ENCODE data around the gene ABCC11. TPM values are rescaled to one million over a fixed set of nuclear protein-coding genes. Genes with fewer than 3 reads are reported as not detected.
"Not testable (repeated sequence)": the region's sequence is repeated elsewhere in the genome, so short reads cannot be mapped to it uniquely, and the experiment has no call there.

The ABCC11 gene
- total RNA-seq, 1 donor from 2014 or later: 0.72 TPM

DNA sequence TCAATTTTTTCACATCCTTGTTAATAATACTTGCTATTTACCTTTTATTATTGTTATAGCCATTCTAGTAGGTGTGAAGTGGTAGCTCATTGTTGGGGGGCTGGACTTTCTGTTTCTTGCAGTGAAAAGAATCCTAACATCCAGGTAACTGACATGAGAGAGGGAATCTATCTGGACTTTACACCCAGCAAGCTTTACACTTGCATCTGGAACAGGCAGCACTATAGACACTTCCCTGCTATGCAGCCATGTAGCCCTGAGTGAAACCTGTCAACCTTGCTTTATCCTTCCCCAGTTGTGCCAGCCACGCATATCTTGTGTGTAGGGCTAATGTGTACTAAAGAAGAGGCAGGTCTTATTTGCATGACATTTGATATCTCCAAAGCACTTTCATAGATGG is 74.7 kb downstream of the ABCC11 start:
- Mint-ChIP-seq H3K27me3 (ENCODE audit: unreplicated experiment) (no peaks in the 10 kb centered on the region), H3K4me1 (ENCODE audit: unreplicated experiment) (peaks cover 12% of the 10 kb centered on the region), H3K4me3 (ENCODE audit: unreplicated experiment) (no peak overlapping the region), H3K9me3 (ENCODE audit: unreplicated experiment) (no peaks in the 10 kb centered on the region), H3K27ac (ENCODE audit: unreplicated experiment) (no peak overlapping the region), H3K36me3 (ENCODE audit: low read depth, unreplicated experiment) (no peaks in the 10 kb centered on the region)
- no peak for DNase-seq (ENCODE audit: low spot score)
- TF ChIP-seq, protein P1, sequence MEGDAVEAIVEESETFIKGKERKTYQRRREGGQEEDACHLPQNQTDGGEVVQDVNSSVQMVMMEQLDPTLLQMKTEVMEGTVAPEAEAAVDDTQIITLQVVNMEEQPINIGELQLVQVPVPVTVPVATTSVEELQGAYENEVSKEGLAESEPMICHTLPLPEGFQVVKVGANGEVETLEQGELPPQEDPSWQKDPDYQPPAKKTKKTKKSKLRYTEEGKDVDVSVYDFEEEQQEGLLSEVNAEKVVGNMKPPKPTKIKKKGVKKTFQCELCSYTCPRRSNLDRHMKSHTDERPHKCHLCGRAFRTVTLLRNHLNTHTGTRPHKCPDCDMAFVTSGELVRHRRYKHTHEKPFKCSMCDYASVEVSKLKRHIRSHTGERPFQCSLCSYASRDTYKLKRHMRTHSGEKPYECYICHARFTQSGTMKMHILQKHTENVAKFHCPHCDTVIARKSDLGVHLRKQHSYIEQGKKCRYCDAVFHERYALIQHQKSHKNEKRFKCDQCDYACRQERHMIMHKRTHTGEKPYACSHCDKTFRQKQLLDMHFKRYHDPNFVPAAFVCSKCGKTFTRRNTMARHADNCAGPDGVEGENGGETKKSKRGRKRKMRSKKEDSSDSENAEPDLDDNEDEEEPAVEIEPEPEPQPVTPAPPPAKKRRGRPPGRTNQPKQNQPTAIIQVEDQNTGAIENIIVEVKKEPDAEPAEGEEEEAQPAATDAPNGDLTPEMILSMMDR (IDR thresholded peaks at IDR 0.05; ENCODE audit: unreplicated experiment): no peak

DNA sequence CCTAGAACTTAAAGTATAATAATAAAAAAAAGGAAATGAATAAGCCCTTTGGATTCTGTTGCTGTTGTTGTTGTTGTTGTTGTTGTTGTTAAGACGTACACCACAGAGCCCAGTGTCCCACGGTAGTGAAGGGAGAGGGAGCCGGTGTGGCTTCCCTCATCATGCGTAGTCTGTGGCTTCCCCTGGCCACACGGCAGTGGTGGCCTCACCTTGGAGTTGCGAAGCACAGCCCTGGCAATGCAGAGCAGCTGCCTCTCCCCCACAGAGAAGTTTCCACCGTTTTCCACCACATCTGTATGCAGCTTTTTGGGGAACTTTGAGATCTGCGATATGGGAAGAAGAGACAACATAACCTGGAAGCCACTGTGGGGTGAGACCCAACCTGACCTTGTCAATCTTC is 77.4 kb downstream of the ABCC11 start:
- DNase-seq (ENCODE audit: low spot score): no peak
- no peak overlapping the region for H3K27ac Mint-ChIP-seq (ENCODE audit: unreplicated experiment)
- TF ChIP-seq, protein P1 (IDR thresholded peaks at IDR 0.05; ENCODE audit: unreplicated experiment): no peak
- no peak overlapping the region for H3K4me3 Mint-ChIP-seq (ENCODE audit: unreplicated experiment)
- H3K9me3 Mint-ChIP-seq (ENCODE audit: unreplicated experiment): no peaks in the 10 kb centered on the region
- H3K27me3 Mint-ChIP-seq (ENCODE audit: unreplicated experiment): peaks cover 6% of the 10 kb centered on the region
- no peaks in the 10 kb centered on the region for H3K36me3 Mint-ChIP-seq (ENCODE audit: low read depth, unreplicated experiment)
- peaks cover 12% of the 10 kb centered on the region for H3K4me1 Mint-ChIP-seq (ENCODE audit: unreplicated experiment)

DNA sequence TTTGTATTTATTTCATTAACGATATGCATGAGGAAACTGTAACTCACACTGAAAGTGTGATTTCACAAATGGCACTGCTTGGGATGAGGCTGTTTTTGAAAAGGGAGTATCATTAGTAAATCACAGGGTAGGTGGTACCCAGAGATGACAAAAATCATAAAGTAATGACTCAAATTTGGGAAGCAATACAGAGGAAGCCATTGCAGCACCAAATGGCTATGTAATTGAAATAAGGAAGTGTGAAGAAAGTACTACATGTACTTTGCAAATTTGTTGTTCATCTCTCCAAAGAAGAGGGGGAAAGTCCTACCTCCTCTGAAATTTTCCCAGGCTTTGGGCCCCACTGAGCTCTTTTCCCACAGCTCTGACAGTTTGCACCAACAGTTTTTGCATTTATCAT is 79.3 kb downstream of the ABCC11 start:
- Mint-ChIP-seq H3K27ac (ENCODE audit: unreplicated experiment) (no peak overlapping the region), H3K27me3 (ENCODE audit: unreplicated experiment) (peaks cover 6% of the 10 kb centered on the region), H3K9me3 (ENCODE audit: unreplicated experiment) (no peaks in the 10 kb centered on the region), H3K36me3 (ENCODE audit: low read depth, unreplicated experiment) (no peaks in the 10 kb centered on the region), H3K4me3 (ENCODE audit: unreplicated experiment) (no peak overlapping the region), H3K4me1 (ENCODE audit: unreplicated experiment) (peaks cover 15% of the 10 kb centered on the region)
- no peak for DNase-seq (ENCODE audit: low spot score)
- TF ChIP-seq, protein P1 (IDR thresholded peaks at IDR 0.05; ENCODE audit: unreplicated experiment): no peak

DNA sequence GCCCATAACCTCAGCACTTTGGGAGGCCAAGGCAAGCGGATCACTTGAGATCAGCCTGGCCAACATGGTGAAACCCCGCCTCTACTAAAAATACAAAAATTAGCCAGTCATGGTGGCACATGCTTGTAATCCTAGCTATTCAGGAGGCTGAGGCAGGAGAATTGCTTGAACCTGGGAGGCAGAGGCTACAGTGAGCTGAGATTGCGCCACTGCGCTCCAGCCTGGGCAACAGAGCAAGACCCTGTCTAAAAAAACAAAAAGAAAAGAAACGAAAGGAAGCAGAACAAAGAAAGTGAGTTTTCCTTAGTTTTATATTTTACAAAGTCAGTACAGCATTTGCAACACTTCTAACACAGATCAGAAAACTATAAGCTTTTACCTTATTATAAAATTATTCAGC is 80.7 kb downstream of the ABCC11 start:
- H3K4me3 Mint-ChIP-seq (ENCODE audit: unreplicated experiment); H3K36me3 Mint-ChIP-seq (ENCODE audit: low read depth, unreplicated experiment); H3K9me3 Mint-ChIP-seq (ENCODE audit: unreplicated experiment); H3K27me3 Mint-ChIP-seq (ENCODE audit: unreplicated experiment); H3K27ac Mint-ChIP-seq (ENCODE audit: unreplicated experiment); DNase-seq (ENCODE audit: low spot score): not testable (repeated sequence)
- peaks cover 22% of the 10 kb centered on the region for H3K4me1 Mint-ChIP-seq (ENCODE audit: unreplicated experiment)

DNA sequence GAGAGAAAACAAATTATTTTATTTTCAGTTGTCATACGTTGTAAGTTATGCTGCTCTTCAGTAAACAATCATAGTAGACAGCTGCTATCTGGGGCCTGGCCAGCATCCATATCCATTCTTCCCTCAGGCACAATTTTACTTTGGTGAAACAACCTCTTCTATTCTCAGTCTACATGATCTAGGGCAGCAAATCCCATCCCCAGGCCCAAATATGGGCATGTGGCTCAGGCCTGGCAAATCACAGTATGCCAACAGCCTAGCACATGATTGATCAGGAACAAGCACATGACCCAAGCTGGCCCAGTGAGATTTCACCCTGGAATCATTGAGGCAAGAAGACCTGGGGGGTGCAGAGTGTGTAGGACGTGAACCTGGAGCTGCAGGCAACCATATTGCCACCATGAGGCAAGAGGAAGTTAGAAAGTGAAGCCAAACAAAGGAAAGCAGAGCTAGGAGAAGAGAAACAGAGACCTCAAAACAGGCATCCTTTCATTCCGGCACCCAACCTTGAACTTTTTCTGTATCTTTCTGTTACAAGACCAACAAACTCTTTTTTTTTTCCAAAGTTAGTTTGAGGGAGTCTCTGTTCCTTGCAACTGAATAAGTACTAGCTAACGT is 81.3 kb downstream of the ABCC11 start:
- no peak overlapping the region for H3K4me3 Mint-ChIP-seq (ENCODE audit: unreplicated experiment)
- H3K4me1 Mint-ChIP-seq (ENCODE audit: unreplicated experiment): peaks cover 22% of the 10 kb centered on the region
- peak overlapping the region; percentile 94 for H3K27ac Mint-ChIP-seq (ENCODE audit: unreplicated experiment)
- peaks cover 7% of the 10 kb centered on the region for H3K27me3 Mint-ChIP-seq (ENCODE audit: unreplicated experiment)
- no peaks in the 10 kb centered on the region for H3K36me3 Mint-ChIP-seq (ENCODE audit: low read depth, unreplicated experiment)
- no peak for DNase-seq (ENCODE audit: low spot score)
- TF ChIP-seq, protein P1 (IDR thresholded peaks at IDR 0.05; ENCODE audit: unreplicated experiment): no peak
- no peaks in the 10 kb centered on the region for H3K9me3 Mint-ChIP-seq (ENCODE audit: unreplicated experiment)

All from endothelial cell (in vitro differentiated cells).